Measurements from ENCODE around the gene SHC2. TPM values are rescaled to one million over a fixed set of nuclear protein-coding genes. Genes with fewer than 3 reads are reported as not detected.

SHC2 gene
- total and polyA plus RNA-seq, 2 of the 8 experiments (the other 6 are each of a cell fraction or from before 2014, with no cell fraction given) = 4.4 to 7.3 TPM

DNA sequence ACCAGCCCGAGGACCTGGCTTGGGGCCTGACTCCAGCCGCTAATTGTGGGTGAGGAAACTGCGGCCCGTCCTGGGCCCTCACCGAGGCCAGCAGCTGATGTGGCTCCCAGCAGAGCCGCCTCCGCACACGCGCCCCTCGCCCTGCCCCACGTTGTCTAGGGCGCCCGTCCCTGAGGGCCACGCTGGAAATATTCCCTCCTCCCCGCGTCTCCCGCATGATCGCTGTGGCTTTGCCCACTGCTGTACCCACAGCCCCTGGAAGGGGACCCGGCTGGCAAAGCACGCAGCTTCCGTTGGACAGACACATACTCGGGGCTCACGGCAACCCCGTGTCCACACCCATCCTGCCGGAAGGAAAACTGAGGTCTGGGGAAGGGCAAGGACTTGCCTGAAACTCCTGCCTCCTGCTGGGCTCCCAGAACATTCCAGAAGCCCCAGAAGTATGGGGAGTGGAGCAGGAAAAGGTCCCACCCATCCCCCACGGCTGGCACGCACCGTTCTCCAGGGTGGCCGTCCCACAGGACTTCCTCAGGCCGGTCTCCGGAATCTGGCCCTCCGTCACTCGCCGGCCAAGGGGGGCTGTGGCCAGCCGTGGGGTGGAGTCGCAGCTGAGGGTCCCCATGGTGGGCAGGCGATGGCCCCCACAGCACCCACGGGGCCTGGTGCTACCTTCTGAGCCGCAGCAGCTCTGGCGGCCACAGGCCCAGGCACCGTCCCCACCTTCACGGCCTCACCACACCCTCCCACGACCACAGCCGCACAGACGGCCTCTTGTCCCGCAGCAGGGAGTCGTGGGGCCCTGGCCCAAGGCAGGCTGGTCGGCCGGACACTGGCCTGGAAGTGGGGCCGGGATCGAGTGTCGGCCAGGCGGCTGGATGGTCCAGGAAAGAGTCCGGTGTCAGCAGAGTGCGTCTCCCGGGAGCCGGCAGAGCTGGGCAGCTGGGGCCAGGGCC, 13.6 kb upstream of the SHC2 start:
- no peaks in the 10 kb centered on the region for H3K23me2 ChIP-seq (ENCODE audit: low read depth, low read length)
- no peak overlapping the region for H3K4me3 ChIP-seq (ENCODE audit: extremely low read depth in 1 of 4, insufficient read depth in 2 of 4, low read depth in 3 of 4, low read length in 4 of 4)
- ChIA-PET POLR2A (ENCODE audit: partially characterized antibody) (interaction anchor here (0.6 to 1.6 kb wide), 2 partner anchors 13 to 44 kb away, joined by 3 read pairs; no protein-coding TSS in a partner anchor), CTCF (ENCODE audit: partially characterized antibody) (interaction anchor here (1.1 kb wide), 1 partner anchor 60 kb away, joined by 3 read pairs; no protein-coding TSS in a partner anchor)
- no peak for DNase-seq (ENCODE audit: low read depth in 1 of 2, low spot score in 2 of 2)
- 88% methylated on average over 45 of the region's 57 CpGs; no CpG with 5 or more reads in 1 of the 2 experiments for WGBS, 2 experiments (ENCODE audit: extremely low coverage in 1 of 2, insufficient coverage in 1 of 2, insufficient read length in 1 of 2, insufficient replicate concordance in 2 of 2, low coverage in 1 of 2, low lambda C conversion rate in 2 of 2, missing lambda C conversion rate in 1 of 2)
- no peak overlapping the region for H3K56ac ChIP-seq (replicated peaks; ENCODE audit: insufficient read length, low read depth, low read length)
- H2BK5ac ChIP-seq (ENCODE audit: low read depth, low read length) = no peak overlapping the region; the same call in 1 of the 2 replicates
- H3K9ac ChIP-seq (replicated peaks in 1 of 4; ENCODE audit: extremely low read depth in 1 of 4, low read depth in 3 of 4, low read length in 3 of 4) = no peak overlapping the region
- H3K27ac ChIP-seq (ENCODE audit: low read depth, low read length) = no peak overlapping the region
- no peaks in the 10 kb centered on the region for H3K79me1 ChIP-seq (ENCODE audit: low read depth, low read length)
- H2BK20ac ChIP-seq (ENCODE audit: low read length) = no peak overlapping the region
- peaks cover 0 to 4% (median 0%) of the 10 kb centered on the region in 4 experiments; a peak in 2 of 7 replicates for H3K4me1 ChIP-seq (replicated peaks in 1 of 4; ENCODE audit: control insufficient read depth in 3 of 4, insufficient read depth in 4 of 4, low read length in 3 of 4)
- H3K79me2 ChIP-seq (ENCODE audit: control insufficient read depth in 1 of 2, insufficient read depth in 2 of 2, low read length in 2 of 2) = no peaks in the 10 kb centered on the region
- no peak overlapping the region for H3K14ac ChIP-seq (ENCODE audit: insufficient read length)
- no peak overlapping the region for H3K18ac ChIP-seq (ENCODE audit: extremely low read depth, low read length)
- H4K20me1 ChIP-seq (replicated peaks in 1 of 2; ENCODE audit: control insufficient read depth in 1 of 2, insufficient read depth in 2 of 2, low read length in 2 of 2) = no peaks in the 10 kb centered on the region
- H2AFZ ChIP-seq (ENCODE audit: low read length) = no peak overlapping the region
- H4K5ac ChIP-seq (ENCODE audit: insufficient read length, low read depth, low read length) = no peak overlapping the region
- H2AK5ac ChIP-seq (ENCODE audit: low read depth, low read length) = no peak overlapping the region
- FAIRE-seq = no peak
- no peak overlapping the region for H2BK120ac ChIP-seq (replicated peaks; ENCODE audit: low read depth, low read length)
- H3K4ac ChIP-seq (replicated peaks; ENCODE audit: insufficient read length, low read depth, low read length) = no peak overlapping the region
- H2BK12ac ChIP-seq (ENCODE audit: low read depth, low read length) = no peak overlapping the region
- no peaks in the 10 kb centered on the region for H3K9me3 ChIP-seq (ENCODE audit: insufficient read depth in 2 of 2, low read depth in 1 of 2, low read length in 1 of 2)
- H3K27me3 ChIP-seq (replicated peaks in 1 of 4; ENCODE audit: control insufficient read depth in 3 of 4, extremely low read depth in 1 of 4, insufficient read depth in 3 of 4, low read length in 3 of 4) = no peaks in the 10 kb centered on the region
- no peak overlapping the region for H4K91ac ChIP-seq (replicated peaks; ENCODE audit: insufficient read length, low read length)
- H3K23ac ChIP-seq (ENCODE audit: insufficient read length) = no peak overlapping the region
- H4K8ac ChIP-seq (ENCODE audit: extremely low read depth, insufficient read depth, low read length) = peak overlapping the region; percentile 77; the same call in 1 of the 2 replicates
- no peak overlapping the region for H3K4me2 ChIP-seq (ENCODE audit: insufficient read depth in 1 of 2, low read depth in 2 of 2, low read length in 2 of 2)
- H2BK15ac ChIP-seq (ENCODE audit: low read length) = no peak overlapping the region
- H3K36me3 ChIP-seq (ENCODE audit: control insufficient read depth in 2 of 4, insufficient read depth in 4 of 4, low read length in 3 of 4) = no peaks in the 10 kb centered on the region
- no peak for TF ChIP-seq EZH2 (IDR thresholded peaks at IDR 0.05; ENCODE audit: low read depth, low read length, severe bottlenecking)

All from H1 (cell line).